T-helper 1 cell treated with Interleukin-12 subunit alpha and Interleukin-12 subunit beta and Interleukin-4 antibody, amounts not matched to agents 30 μg/mL and 1 μg/mL, for 36 hours (primary cell): Measurements from ENCODE around the gene ABHD18.
A peak's percentile ranks its signal among the peaks of the same experiment; 100 is the strongest.
"Not testable (repeated sequence)": the region's sequence is repeated elsewhere in the genome, so short reads cannot be mapped to it uniquely, and the experiment has no call there.

ENCODE experiments used
- H3K27ac Mint-ChIP-seq: one replicate; pipeline ENCODE4 v1.8.0; 2021; ENCODE audit warnings: mild to moderate bottlenecking, mixed read lengths
- H3K27me3 Mint-ChIP-seq: one replicate; pipeline ENCODE4 v1.8.0; 2021; ENCODE audit warnings: low read depth, mixed read lengths
- H3K36me3 Mint-ChIP-seq: one replicate; pipeline ENCODE4 v1.8.0; 2021; ENCODE audit warnings: low read depth, mixed read lengths
- H3K4me1 Mint-ChIP-seq: one replicate; pipeline ENCODE4 v1.8.0; 2021; ENCODE audit warnings: low read depth, mixed read lengths
- H3K4me3 Mint-ChIP-seq: one replicate; pipeline ENCODE4 v1.8.0; 2021; ENCODE audit warnings: mild to moderate bottlenecking, moderate library complexity, mixed read lengths
- H3K9me3 Mint-ChIP-seq: one replicate; pipeline ENCODE4 v1.8.0; 2021; ENCODE audit warnings: mixed read lengths

Gene ABHD18

GRCh38 chr4:128029907-128030306 is 64.7 kb downstream of the ABHD18 start:
- H3K36me3 Mint-ChIP-seq: peaks cover 20% of the 10 kb centered on the region
- no peaks in the 10 kb centered on the region for H3K27me3 Mint-ChIP-seq
- H3K27ac Mint-ChIP-seq: no peak overlapping the region
- no peaks in the 10 kb centered on the region for H3K9me3 Mint-ChIP-seq
- no peaks in the 10 kb centered on the region for H3K4me1 Mint-ChIP-seq
- H3K4me3 Mint-ChIP-seq: no peak overlapping the region

- H3K27me3 Mint-ChIP-seq: no peaks in the 10 kb centered on the region
- no peak overlapping the region for H3K4me3 Mint-ChIP-seq
- H3K36me3 Mint-ChIP-seq: peaks cover 16% of the 10 kb centered on the region
- H3K27ac Mint-ChIP-seq: no peak overlapping the region
- no peaks in the 10 kb centered on the region for H3K9me3 Mint-ChIP-seq
- no peaks in the 10 kb centered on the region for H3K4me1 Mint-ChIP-seq
These were observed 66.7 kb downstream of the ABHD18 start for GRCh38 chr4:128031756-128032384.

GRCh38 chr4:128039568-128039967 is 74.4 kb downstream of the ABHD18 start:
- Mint-ChIP-seq H3K9me3 (no peaks in the 10 kb centered on the region), H3K4me3 (no peak overlapping the region), H3K27ac (no peak overlapping the region), H3K4me1 (no peaks in the 10 kb centered on the region), H3K36me3 (no peaks in the 10 kb centered on the region), H3K27me3 (no peaks in the 10 kb centered on the region)

GRCh38 chr4:128047019-128047418 is 81.8 kb downstream of the ABHD18 start:
- not testable (repeated sequence) for H3K4me3 Mint-ChIP-seq, H3K9me3 Mint-ChIP-seq, H3K27me3 Mint-ChIP-seq, H3K27ac Mint-ChIP-seq, H3K36me3 Mint-ChIP-seq, H3K4me1 Mint-ChIP-seq

GRCh38 chr4:128047514-128047913 is 82.3 kb downstream of the ABHD18 start:
- not testable (repeated sequence) for H3K4me1 Mint-ChIP-seq, H3K27me3 Mint-ChIP-seq, H3K4me3 Mint-ChIP-seq, H3K9me3 Mint-ChIP-seq, H3K27ac Mint-ChIP-seq, H3K36me3 Mint-ChIP-seq

GRCh38 chr4:128051229-128051628 is 86.0 kb downstream of the ABHD18 start:
- H3K9me3 Mint-ChIP-seq, H3K4me1 Mint-ChIP-seq, H3K36me3 Mint-ChIP-seq, H3K27ac Mint-ChIP-seq, H3K27me3 Mint-ChIP-seq, H3K4me3 Mint-ChIP-seq: not testable (repeated sequence)

GRCh38 chr4:128054907-128055306 is 89.7 kb downstream of the ABHD18 start:
- H3K36me3 Mint-ChIP-seq, H3K27ac Mint-ChIP-seq, H3K4me1 Mint-ChIP-seq, H3K9me3 Mint-ChIP-seq, H3K27me3 Mint-ChIP-seq, H3K4me3 Mint-ChIP-seq: not testable (repeated sequence)

- H3K4me1 Mint-ChIP-seq, H3K27ac Mint-ChIP-seq, H3K36me3 Mint-ChIP-seq, H3K9me3 Mint-ChIP-seq, H3K27me3 Mint-ChIP-seq, H3K4me3 Mint-ChIP-seq: not testable (repeated sequence)
These were observed 90.4 kb downstream of the ABHD18 start for GRCh38 chr4:128055441-128056206.

- Mint-ChIP-seq H3K27me3 (peaks cover 3% of the 10 kb centered on the region), H3K4me1 (peaks cover 3% of the 10 kb centered on the region), H3K4me3 (no peak overlapping the region), H3K36me3 (no peaks in the 10 kb centered on the region), H3K27ac (no peak overlapping the region), H3K9me3 (no peaks in the 10 kb centered on the region)
These were observed 91.2 kb downstream of the ABHD18 start for GRCh38 chr4:128056396-128056795.

GRCh38 chr4:128060121-128060698 is 95.0 kb downstream of the ABHD18 start:
- no peaks in the 10 kb centered on the region for H3K9me3 Mint-ChIP-seq
- peak overlapping the region; percentile 93 for H3K27ac Mint-ChIP-seq
- no peaks in the 10 kb centered on the region for H3K36me3 Mint-ChIP-seq
- H3K4me3 Mint-ChIP-seq: peak overlapping the region; percentile 81
- no peaks in the 10 kb centered on the region for H3K27me3 Mint-ChIP-seq
- peaks cover 11% of the 10 kb centered on the region for H3K4me1 Mint-ChIP-seq

GRCh38 chr4:128060699-128061565 is 95.7 kb downstream of the ABHD18 start, which contains the start of gene LARP1B:
TSS of gene LARP1B (plus strand) at chr4:128061312. CDS start at chr4:128074952, 13,640 bp downstream.
- H3K27me3 Mint-ChIP-seq: no peaks in the 10 kb centered on the region
- no peaks in the 10 kb centered on the region for H3K36me3 Mint-ChIP-seq
- no peaks in the 10 kb centered on the region for H3K9me3 Mint-ChIP-seq
- H3K27ac Mint-ChIP-seq: peak within 1 kb of the TSS; percentile 93
- H3K4me1 Mint-ChIP-seq: peaks cover 12% of the 10 kb centered on the region
- H3K4me3 Mint-ChIP-seq: peak within 1 kb of the TSS; percentile 86

- H3K4me1 Mint-ChIP-seq: peaks cover 12% of the 10 kb centered on the region
- H3K27ac Mint-ChIP-seq: peak overlapping the region; percentile 74
- H3K4me3 Mint-ChIP-seq: peak overlapping the region; percentile 86
- no peaks in the 10 kb centered on the region for H3K27me3 Mint-ChIP-seq
- H3K9me3 Mint-ChIP-seq: no peaks in the 10 kb centered on the region
- H3K36me3 Mint-ChIP-seq: no peaks in the 10 kb centered on the region
These were observed 96.6 kb downstream of the ABHD18 start for GRCh38 chr4:128061566-128062536.

GRCh38 chr4:128066453-128066820 is 101.2 kb downstream of the ABHD18 start:
- H3K36me3 Mint-ChIP-seq, H3K4me1 Mint-ChIP-seq, H3K27me3 Mint-ChIP-seq, H3K4me3 Mint-ChIP-seq, H3K27ac Mint-ChIP-seq, H3K9me3 Mint-ChIP-seq: not testable (repeated sequence)

GRCh38 chr4:128068918-128069317 is 103.7 kb downstream of the ABHD18 start:
- Mint-ChIP-seq H3K4me3 (no peak overlapping the region), H3K9me3 (no peaks in the 10 kb centered on the region), H3K36me3 (no peaks in the 10 kb centered on the region), H3K27me3 (no peaks in the 10 kb centered on the region), H3K4me1 (peaks cover 6% of the 10 kb centered on the region), H3K27ac (no peak overlapping the region)
